Astrocyte (in vitro differentiated cells and primary cell): ENCODE results near the gene ABCC1. TPM values are rescaled to one million over a fixed set of nuclear protein-coding genes. Genes with fewer than 3 reads are reported as not detected.

Experiments
- DNase-seq: peaks from one replicate; pipeline ENCODE4 v3.0.0-alpha.2; 2010; ENCODE audit warnings: low read depth
- FAIRE-seq: peaks from 2 replicates; lab custom pipeline; 2011; peaks lifted over from hg19 to GRCh38; lab: Jason Lieb, UNC
- H2AFZ ChIP-seq: 2 replicates; pipeline ENCODE4 v1.6.0; 2012; ENCODE audit warnings: low read depth, low read length, inconsistent platforms
- H3K27ac ChIP-seq: 2 replicates; pipeline ENCODE4 v1.5.1; 2011; ENCODE audit warnings: low read depth, low read length, inconsistent platforms
- H3K27me3 ChIP-seq: 2 replicates; pipeline ENCODE4 v1.6.0; 2011; ENCODE audit warnings: low read length, inconsistent platforms; ENCODE audit not compliant: insufficient read depth
- H3K36me3 ChIP-seq: 2 replicates; pipeline ENCODE4 v1.5.1; 2011; ENCODE audit warnings: low read length, inconsistent platforms; ENCODE audit not compliant: insufficient read depth
- H3K4me1 ChIP-seq: 2 replicates; pipeline ENCODE4 v1.5.1; 2011; ENCODE audit warnings: low read length, inconsistent platforms; ENCODE audit not compliant: insufficient read depth
- H3K4me2 ChIP-seq: 2 replicates; pipeline ENCODE4 v1.6.0; 2012; ENCODE audit warnings: low read length, inconsistent platforms
- H3K4me3 ChIP-seq: 2 replicates; pipeline ENCODE4 v1.5.1; 2011; ENCODE audit warnings: low read depth, mild to moderate bottlenecking, low read length, inconsistent platforms; ENCODE audit not compliant: insufficient read depth
- H3K79me2 ChIP-seq: 2 replicates; pipeline ENCODE4 v1.6.0; 2012; ENCODE audit warnings: mild to moderate bottlenecking, low read length, inconsistent platforms; ENCODE audit not compliant: insufficient read depth
- H3K9ac ChIP-seq: 2 replicates; pipeline ENCODE4 v1.6.0; 2012; ENCODE audit warnings: mild to moderate bottlenecking, low read length, inconsistent platforms
- H3K9me3 ChIP-seq: 2 replicates; pipeline ENCODE4 v1.5.1; 2012; ENCODE audit warnings: low read depth, mild to moderate bottlenecking, low read length, inconsistent platforms; ENCODE audit not compliant: insufficient read depth
- H4K20me1 ChIP-seq: 2 replicates; pipeline ENCODE4 v1.6.0; 2012; ENCODE audit warnings: low read length, inconsistent platforms; ENCODE audit not compliant: insufficient read depth
- H3K27ac Mint-ChIP-seq: one replicate; pipeline ENCODE4 v1.8.0; 2021; ENCODE audit warnings: mild to moderate bottlenecking, mixed read lengths; ENCODE audit not compliant: unreplicated experiment
- H3K27me3 Mint-ChIP-seq: one replicate; pipeline ENCODE4 v1.8.0; 2021; ENCODE audit warnings: low read depth, mixed read lengths; ENCODE audit not compliant: unreplicated experiment
- H3K36me3 Mint-ChIP-seq: one replicate; pipeline ENCODE4 v1.8.0; 2021; ENCODE audit warnings: low read depth, mixed read lengths; ENCODE audit not compliant: unreplicated experiment
- H3K4me1 Mint-ChIP-seq: one replicate; pipeline ENCODE4 v1.8.0; 2021; ENCODE audit warnings: low read depth, mixed read lengths; ENCODE audit not compliant: unreplicated experiment
- H3K4me3 Mint-ChIP-seq: one replicate; pipeline ENCODE4 v1.8.0; 2021; ENCODE audit warnings: mild to moderate bottlenecking, moderate library complexity, mixed read lengths; ENCODE audit not compliant: unreplicated experiment
- H3K9me3 Mint-ChIP-seq: one replicate; pipeline ENCODE4 v1.8.0; 2021; ENCODE audit warnings: mild to moderate bottlenecking, mixed read lengths; ENCODE audit not compliant: unreplicated experiment
- EZH2 ChIP-seq: IDR thresholded peaks from 2 replicates; pipeline ENCODE4 v1.6.1; 2012; ENCODE audit warnings: mild to moderate bottlenecking, low read length, inconsistent platforms; ENCODE audit not compliant: insufficient read depth
- total RNA-seq: library from RNA; stranded (reverse); gene quantifications from 2 replicates; pipeline ENCODE4 v1.2.1, GENCODE V29; 2021
- TF ChIP-seq, protein P1 (sequence below): IDR thresholded peaks from 2 replicates; pipeline ENCODE4 v1.5.1; 2011; ENCODE audit warnings: low read depth, mild to moderate bottlenecking, inconsistent platforms, low read length, moderate library complexity; ENCODE audit not compliant: insufficient read depth

The ABCC1 gene
- total RNA-seq, 1 donor from 2014 or later, result 42.1 TPM

DNA sequence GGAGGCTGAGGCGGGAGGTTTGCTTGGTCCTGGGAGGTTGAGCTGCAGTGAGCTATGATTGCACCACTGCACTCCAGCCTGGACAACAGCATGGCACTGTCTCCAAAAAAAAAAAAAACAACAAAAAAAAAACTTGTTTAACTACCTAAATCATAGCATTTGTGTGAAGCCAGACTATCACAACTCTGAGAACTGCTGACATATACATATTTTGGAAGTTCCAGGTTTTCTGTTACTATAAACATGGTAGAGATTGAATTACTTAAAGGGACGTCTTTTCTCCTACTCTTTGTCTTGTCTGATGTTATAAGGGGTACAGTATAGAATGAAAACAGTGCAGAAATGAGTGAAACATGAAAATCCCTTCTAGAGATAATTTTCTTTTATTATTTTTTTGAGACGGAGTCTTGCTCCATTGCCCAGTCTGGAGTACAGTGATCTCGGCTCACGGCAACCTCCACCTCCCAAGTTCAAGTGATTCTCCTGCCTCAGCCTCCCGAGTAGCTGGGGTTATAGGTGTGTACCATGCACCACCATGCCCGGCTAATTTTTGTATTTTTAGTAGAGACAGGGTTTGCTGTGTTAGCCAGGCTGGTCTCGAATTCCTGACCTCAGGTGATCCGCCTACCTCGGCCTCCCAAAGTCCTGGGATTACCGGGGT, 18.4 kb downstream of the ABCC1 start:
- no peak overlapping the region for H3K4me2 ChIP-seq
- H3K9me3 ChIP-seq, result peaks cover 5% of the 10 kb centered on the region
- no peak overlapping the region for H3K27ac ChIP-seq
- Mint-ChIP-seq H3K9me3 (peaks cover 3% of the 10 kb centered on the region), H3K27me3 (no peaks in the 10 kb centered on the region), H3K27ac (no peak overlapping the region), H3K4me3 (no peak overlapping the region), H3K4me1 (peaks cover 21% of the 10 kb centered on the region), H3K36me3 (peaks cover 14% of the 10 kb centered on the region)
- no peak for DNase-seq
- H2AFZ ChIP-seq, result no peak overlapping the region
- H3K27me3 ChIP-seq, result no peaks in the 10 kb centered on the region
- TF ChIP-seq, protein P1, sequence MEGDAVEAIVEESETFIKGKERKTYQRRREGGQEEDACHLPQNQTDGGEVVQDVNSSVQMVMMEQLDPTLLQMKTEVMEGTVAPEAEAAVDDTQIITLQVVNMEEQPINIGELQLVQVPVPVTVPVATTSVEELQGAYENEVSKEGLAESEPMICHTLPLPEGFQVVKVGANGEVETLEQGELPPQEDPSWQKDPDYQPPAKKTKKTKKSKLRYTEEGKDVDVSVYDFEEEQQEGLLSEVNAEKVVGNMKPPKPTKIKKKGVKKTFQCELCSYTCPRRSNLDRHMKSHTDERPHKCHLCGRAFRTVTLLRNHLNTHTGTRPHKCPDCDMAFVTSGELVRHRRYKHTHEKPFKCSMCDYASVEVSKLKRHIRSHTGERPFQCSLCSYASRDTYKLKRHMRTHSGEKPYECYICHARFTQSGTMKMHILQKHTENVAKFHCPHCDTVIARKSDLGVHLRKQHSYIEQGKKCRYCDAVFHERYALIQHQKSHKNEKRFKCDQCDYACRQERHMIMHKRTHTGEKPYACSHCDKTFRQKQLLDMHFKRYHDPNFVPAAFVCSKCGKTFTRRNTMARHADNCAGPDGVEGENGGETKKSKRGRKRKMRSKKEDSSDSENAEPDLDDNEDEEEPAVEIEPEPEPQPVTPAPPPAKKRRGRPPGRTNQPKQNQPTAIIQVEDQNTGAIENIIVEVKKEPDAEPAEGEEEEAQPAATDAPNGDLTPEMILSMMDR, result no peak
- no peak for TF ChIP-seq EZH2
- peaks cover 54% of the 10 kb centered on the region for H4K20me1 ChIP-seq
- H3K79me2 ChIP-seq, result peaks cover 82% of the 10 kb centered on the region
- no peak overlapping the region for H3K9ac ChIP-seq
- FAIRE-seq, result no peak
- no peaks in the 10 kb centered on the region for H3K36me3 ChIP-seq
- H3K4me1 ChIP-seq, result peaks cover 23% of the 10 kb centered on the region
- no peak overlapping the region for H3K4me3 ChIP-seq

DNA sequence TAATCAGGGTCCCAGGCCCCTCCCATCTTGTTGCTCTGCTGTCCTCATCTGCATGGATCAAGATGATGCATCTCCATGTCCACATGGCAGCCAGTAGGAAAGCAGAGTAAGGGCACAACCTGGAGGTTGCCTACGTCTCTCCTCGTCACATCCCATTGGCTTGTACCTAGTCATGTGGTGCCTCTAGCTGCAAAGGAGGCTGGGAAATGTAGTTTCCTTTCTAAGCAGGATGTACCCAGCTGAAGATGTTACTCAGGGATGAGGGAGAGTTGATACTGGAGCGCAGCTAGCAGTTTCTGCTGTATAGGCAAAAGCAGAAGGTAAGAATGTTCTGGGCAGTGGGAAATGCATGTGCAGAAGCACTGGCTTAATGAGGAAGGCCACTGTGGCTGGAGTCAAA, 20.8 kb downstream of the ABCC1 start:
- H3K27ac ChIP-seq, result no peak overlapping the region
- H3K9ac ChIP-seq, result no peak overlapping the region
- peaks cover 12% of the 10 kb centered on the region for H3K36me3 Mint-ChIP-seq
- H3K36me3 ChIP-seq, result no peaks in the 10 kb centered on the region
- H3K4me1 Mint-ChIP-seq, result peaks cover 21% of the 10 kb centered on the region
- no peak overlapping the region for H2AFZ ChIP-seq
- H3K27me3 Mint-ChIP-seq, result no peaks in the 10 kb centered on the region
- peaks cover 1% of the 10 kb centered on the region for H3K9me3 Mint-ChIP-seq
- H3K27me3 ChIP-seq, result no peaks in the 10 kb centered on the region
- FAIRE-seq, result no peak
- H3K4me1 ChIP-seq, result peaks cover 23% of the 10 kb centered on the region
- no peak overlapping the region for H3K4me2 ChIP-seq
- H3K9me3 ChIP-seq, result peaks cover 3% of the 10 kb centered on the region
- peaks cover 64% of the 10 kb centered on the region for H4K20me1 ChIP-seq
- no peak overlapping the region for H3K4me3 ChIP-seq
- no peak for DNase-seq
- TF ChIP-seq EZH2, result no peak
- TF ChIP-seq, protein P1, result no peak
- no peak overlapping the region for H3K27ac Mint-ChIP-seq
- no peak overlapping the region for H3K4me3 Mint-ChIP-seq
- peaks cover 83% of the 10 kb centered on the region for H3K79me2 ChIP-seq

DNA sequence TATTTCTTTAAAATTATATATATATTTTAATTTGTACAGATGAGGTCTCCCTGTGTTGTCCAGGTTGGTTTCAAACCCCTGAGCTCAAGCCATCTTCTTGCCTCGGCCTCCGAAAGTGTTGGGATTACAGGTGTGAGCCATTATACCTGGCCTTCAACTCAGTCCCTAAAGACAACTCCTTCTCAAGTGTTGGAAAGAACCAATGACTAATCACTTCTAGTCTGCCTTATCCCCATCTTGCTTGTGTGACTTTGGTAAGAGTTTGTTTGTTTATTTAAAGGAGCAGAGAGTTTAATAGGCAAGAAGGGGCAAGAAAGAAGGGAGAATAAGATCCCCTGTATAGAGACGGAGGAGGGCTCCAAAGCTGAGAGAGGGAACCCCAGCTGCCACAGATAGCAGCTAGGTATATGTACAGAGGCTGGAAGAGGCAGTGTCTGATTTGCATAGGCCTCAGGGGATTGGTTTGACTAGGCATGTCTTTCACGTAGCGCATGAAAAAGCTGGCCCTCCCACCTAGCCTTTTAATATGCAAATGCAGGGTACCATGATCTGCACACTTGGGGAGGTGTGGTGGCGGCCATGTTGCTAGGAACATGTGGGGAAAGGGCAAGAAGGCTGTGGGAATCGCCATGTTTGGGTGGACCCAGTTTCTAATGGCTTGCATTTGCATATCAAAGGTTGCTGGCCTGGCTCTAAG, 21.5 kb downstream of the ABCC1 start:
- peaks cover 1% of the 10 kb centered on the region for H3K9me3 Mint-ChIP-seq
- H4K20me1 ChIP-seq, result peaks cover 66% of the 10 kb centered on the region
- no peaks in the 10 kb centered on the region for H3K36me3 ChIP-seq
- no peak overlapping the region for H3K27ac Mint-ChIP-seq
- peaks cover 21% of the 10 kb centered on the region for H3K4me1 Mint-ChIP-seq
- H3K79me2 ChIP-seq, result peaks cover 85% of the 10 kb centered on the region
- H2AFZ ChIP-seq, result no peak overlapping the region
- H3K9me3 ChIP-seq, result peaks cover 3% of the 10 kb centered on the region
- FAIRE-seq (no peak), DNase-seq (no peak)
- H3K36me3 Mint-ChIP-seq, result peaks cover 12% of the 10 kb centered on the region
- H3K4me3 Mint-ChIP-seq, result no peak overlapping the region
- no peak overlapping the region for H3K27ac ChIP-seq
- no peak overlapping the region for H3K4me3 ChIP-seq
- no peak for TF ChIP-seq EZH2
- TF ChIP-seq, protein P1, result no peak
- no peaks in the 10 kb centered on the region for H3K27me3 ChIP-seq
- no peak overlapping the region for H3K4me2 ChIP-seq
- H3K9ac ChIP-seq, result no peak overlapping the region
- no peaks in the 10 kb centered on the region for H3K27me3 Mint-ChIP-seq
- H3K4me1 ChIP-seq, result peaks cover 18% of the 10 kb centered on the region
